IMR-90 (cell line): ENCODE results near the gene SP3. TPM values are rescaled to one million over a fixed set of nuclear protein-coding genes. Genes with fewer than 3 reads are reported as not detected.

ENCODE experiments used
- ATAC-seq: fragments of 200-7000 bp; cut with Tn5 transposase; 2 replicates; pipeline ENCODE4 v1.9.1; 2020; ENCODE audit warnings: low read depth, mild to moderate bottlenecking, moderate library complexity
- BruUV-seq: library from RNA; stranded (reverse); fragments of 400-500 nt; replicated peaks from 2 replicates; lab custom pipeline; 2021; lab: Mats Ljungman, UMichigan
- CTCF ChIA-PET: fragments of 300-600 bp; formaldehyde crosslinking; extraction: SDS; loops from one replicate; lab custom pipeline; 2021; ENCODE audit warnings: antibody characterized with exemption; lab: Yijun Ruan, JAX
- POLR2A ChIA-PET: fragments of 300-600 bp; sonication (Branson Sonifier 250); formaldehyde crosslinking; loops from one replicate; lab custom pipeline; 2022; ENCODE audit warnings: antibody characterized with exemption; ENCODE audit not compliant: unreplicated experiment; lab: Charles Lee
- DNase-seq: peaks from one replicate; pipeline ENCODE4 v3.0.0; 2013
- H2AFZ ChIP-seq: replicated peaks from 2 replicates; pipeline ENCODE3; 2013; ENCODE audit warnings: low read length, mild to moderate bottlenecking; ENCODE audit not compliant: poor library complexity
- H2AK5ac ChIP-seq: 2 replicates; pipeline ENCODE4 v1.6.1; 2013; ENCODE audit warnings: low read depth, low read length, inconsistent platforms
- H2AK9ac ChIP-seq: replicated peaks from 2 replicates; pipeline ENCODE3; 2013; ENCODE audit warnings: mild to moderate bottlenecking, low read depth, low read length, moderate library complexity; ENCODE audit not compliant: poor library complexity
- H2BK120ac ChIP-seq: 2 replicates; pipeline ENCODE4 v1.6.1; 2013; ENCODE audit warnings: low read depth, low read length, inconsistent platforms
- H2BK15ac ChIP-seq: 3 replicates; pipeline ENCODE4 v1.6.1; 2013; ENCODE audit warnings: low read depth, low read length, inconsistent platforms
- H2BK20ac ChIP-seq: 2 replicates; pipeline ENCODE4 v1.6.1; 2013; ENCODE audit warnings: low read depth, mild to moderate bottlenecking, inconsistent platforms, low read length, moderate library complexity
- H2BK5ac ChIP-seq: 2 replicates; pipeline ENCODE4 v1.6.1; 2013; ENCODE audit warnings: mild to moderate bottlenecking, low read depth, low read length, inconsistent platforms; ENCODE audit not compliant: poor library complexity, severe bottlenecking
- H3K14ac ChIP-seq: replicated peaks from 2 replicates; pipeline ENCODE4 v1.6.1; 2013; ENCODE audit warnings: low read depth, low read length, inconsistent platforms
- H3K18ac ChIP-seq: 2 replicates; pipeline ENCODE4 v1.6.1; 2013; ENCODE audit warnings: low read depth, low read length, control low read depth
- H3K23ac ChIP-seq: 2 replicates; pipeline ENCODE4 v1.6.1; 2013; ENCODE audit warnings: low read depth, low read length, inconsistent platforms
- H3K27ac ChIP-seq: 2 replicates; pipeline ENCODE4 v1.5.1; 2013; ENCODE audit warnings: mild to moderate bottlenecking, control low read depth, low read length; ENCODE audit not compliant: insufficient read depth
- H3K27me3 ChIP-seq: 2 replicates; pipeline ENCODE4 v1.6.1; 2013; ENCODE audit warnings: low read length; ENCODE audit not compliant: control insufficient read depth, insufficient read depth
- H3K36me3 ChIP-seq: 2 replicates; pipeline ENCODE4 v1.6.1; 2013; ENCODE audit warnings: low read length, mixed read lengths; ENCODE audit not compliant: control insufficient read depth, insufficient read depth
- H3K4ac ChIP-seq: 2 replicates; pipeline ENCODE4 v1.6.1; 2013; ENCODE audit warnings: low read depth, low read length, inconsistent platforms
- H3K4me1 ChIP-seq: 2 replicates; pipeline ENCODE4 v1.6.1; 2013; ENCODE audit warnings: low read length, mixed read lengths; ENCODE audit not compliant: control insufficient read depth, insufficient read depth
- H3K4me2 ChIP-seq: 2 replicates; pipeline ENCODE4 v1.6.1; 2013; ENCODE audit warnings: low read depth, mild to moderate bottlenecking, control low read depth, low read length, moderate library complexity
- H3K4me3 ChIP-seq: 2 replicates; pipeline ENCODE4 v1.5.1; 2013; ENCODE audit warnings: low read depth, mild to moderate bottlenecking, control low read depth, low read length, moderate library complexity; ENCODE audit not compliant: insufficient read depth
- H3K56ac ChIP-seq: 2 replicates; pipeline ENCODE4 v1.6.1; 2013; ENCODE audit warnings: low read length, inconsistent platforms; ENCODE audit not compliant: insufficient read depth; ENCODE audit errors: extremely low read depth
- H3K79me1 ChIP-seq, 2 experiments: 2 replicates each; pipeline ENCODE4 v1.6.1; 2013; ENCODE audit warnings: low read length in 2 of 2, inconsistent platforms in 1 of 2, low read depth in 1 of 2
- H3K9ac ChIP-seq: 2 replicates; pipeline ENCODE4 v1.6.1; 2013; ENCODE audit warnings: low read depth, low read length, control low read depth
- H3K9me1 ChIP-seq: 2 replicates; pipeline ENCODE4 v1.6.1; 2013; ENCODE audit warnings: low read length, inconsistent platforms; ENCODE audit not compliant: insufficient read depth
- H3K9me3 ChIP-seq: 2 replicates; pipeline ENCODE4 v1.6.1; 2013; ENCODE audit warnings: low read length; ENCODE audit not compliant: control insufficient read depth, insufficient read depth
- H4K20me1 ChIP-seq: 2 replicates; pipeline ENCODE4 v1.6.1; 2013; ENCODE audit warnings: low read length, inconsistent platforms; ENCODE audit not compliant: insufficient read depth
- H4K5ac ChIP-seq: 2 replicates; pipeline ENCODE4 v1.6.1; 2013; ENCODE audit warnings: mild to moderate bottlenecking, low read depth, low read length, control low read depth
- H4K8ac ChIP-seq, 2 experiments: 2 replicates each; pipeline ENCODE4 v1.6.1; 2013; ENCODE audit warnings: low read depth in 2 of 2, low read length in 2 of 2, control low read depth in 1 of 2, inconsistent platforms in 1 of 2
- H4K91ac ChIP-seq: 2 replicates; pipeline ENCODE4 v1.6.1; 2013; ENCODE audit warnings: low read depth, low read length, inconsistent platforms; ENCODE audit not compliant: insufficient read depth
- BHLHE40 ChIP-seq: fragments of 150-350 bp; IDR thresholded peaks from 2 replicates; pipeline ENCODE4 v1.6.1; 2016; ENCODE audit warnings: mild to moderate bottlenecking, low read depth, low read length
- CEBPB ChIP-seq: IDR thresholded peaks from 2 replicates; pipeline ENCODE4 v1.6.1; 2012; ENCODE audit warnings: low read depth, low read length, improper control_type of control experiment
- FOS ChIP-seq: fragments of 150-350 bp; IDR thresholded peaks from 2 replicates; pipeline ENCODE4 v1.6.1; 2016; ENCODE audit warnings: low read depth, low read length
- NFE2L2 ChIP-seq: fragments of 150-350 bp; IDR thresholded peaks from 2 replicates; pipeline ENCODE4 v1.6.1; 2016; ENCODE audit warnings: low read depth, mild to moderate bottlenecking, low read length
- RCOR1 ChIP-seq: IDR thresholded peaks from 2 replicates; pipeline ENCODE4 v1.6.1; 2012; ENCODE audit warnings: mild to moderate bottlenecking, low read length, improper control_type of control experiment; ENCODE audit not compliant: insufficient replicate concordance
- RFX5 ChIP-seq: IDR thresholded peaks from 2 replicates; pipeline ENCODE4 v1.8.0; 2012; ENCODE audit warnings: low read depth, mild to moderate bottlenecking, low read length, moderate library complexity
- SMC3 ChIP-seq: fragments of 150-350 bp; IDR thresholded peaks from 2 replicates; pipeline ENCODE4 v1.6.1; 2016; ENCODE audit warnings: low read depth, mild to moderate bottlenecking, antibody characterized with exemption, low read length, moderate library complexity
- WGBS, 2 experiments: methylation state at CpG; one replicate each; pipeline versions ENCODE4 v1.1.5 to v1.1.7; 2013; ENCODE audit warnings: missing lambda C conversion rate in 2 of 2; ENCODE audit not compliant: insufficient read length in 1 of 2; ENCODE audit errors: extremely low coverage in 2 of 2; 5-methylcytosine and 5-hydroxymethylcytosine counted together
- dilution Hi-C: fragments of 300-500 bp; cut with HindIII; formaldehyde crosslinking; loops from one replicate; pipeline ENCODE4 v1.14.3; 2018; ENCODE audit warnings: low sequenced_read_pairs; ENCODE audit not compliant: unreplicated experiment
- in situ Hi-C: fragments of 300-500 bp; cut with MboI; formaldehyde crosslinking; loops from 3 replicates; pipeline ENCODE4 v1.14.3; 2019; ENCODE audit warnings: low sequenced_read_pairs, inconsistent platforms, mixed read lengths
- intact Hi-C: fragments of 100-400 bp; cut with micrococcal nuclease; formaldehyde crosslinking; loops from 2 replicates; pipeline ENCODE4 v1.10.0; 2022
- polyA plus RNA-seq, 3 experiments: library from polyadenylated mRNA; depleted of rRNA; stranded (reverse); fragments of >200 nt; gene quantifications; 2 replicates each; pipeline ENCODE4 v1.2.3, GENCODE V29; 2012; ENCODE audit warnings: low replicate concordance in 1 of 3
- total RNA-seq: library from RNA; depleted of rRNA; stranded (reverse); fragments of >200 nt; gene quantifications from 2 replicates; pipeline ENCODE4 v1.2.3, GENCODE V29; 2012
- TF ChIP-seq, protein P1 (sequence below): fragments of 150-350 bp; IDR thresholded peaks from 2 replicates; pipeline ENCODE4 v1.6.1; 2017; ENCODE audit warnings: mild to moderate bottlenecking, antibody characterized with exemption, low read length, low read depth

SP3 gene
- total and polyA plus RNA-seq, 2 of the 4 experiments (the other 2 are of a cell fraction): 26.7 to 136 TPM

DNA sequence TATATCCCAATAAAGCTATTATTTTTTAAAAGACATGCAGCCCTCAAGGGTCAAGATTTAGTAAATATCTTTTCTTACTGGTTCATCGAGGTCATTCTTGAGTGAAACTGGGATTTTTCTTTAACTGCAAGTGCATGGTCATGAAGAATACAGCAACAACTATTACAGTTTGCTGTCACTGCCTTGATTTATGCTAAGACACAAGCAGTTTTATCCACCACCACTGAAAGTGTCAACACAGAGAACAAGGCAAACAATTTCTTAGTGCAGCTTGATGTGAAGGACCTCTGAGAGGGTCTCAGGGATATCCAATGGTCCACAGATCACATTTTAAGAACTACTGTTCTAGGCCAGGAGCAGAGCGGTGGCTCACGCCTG, 12.1 kb downstream of the SP3 start:
- no peak overlapping the region for H3K56ac ChIP-seq
- no CpG with 5 or more reads among the region's 3 CpGs for WGBS, 2 experiments
- H3K9ac ChIP-seq: no peak overlapping the region
- H3K9me3 ChIP-seq: no peaks in the 10 kb centered on the region
- H2AK5ac ChIP-seq: no peak overlapping the region
- no peak overlapping the region for H4K8ac ChIP-seq
- no peak overlapping the region for H2BK5ac ChIP-seq
- H4K91ac ChIP-seq: no peak overlapping the region
- no peak overlapping the region for H2AK9ac ChIP-seq
- H3K4ac ChIP-seq: no peak overlapping the region
- no peak overlapping the region for H3K4me3 ChIP-seq
- no peak overlapping the region for H3K14ac ChIP-seq
- no TSS peak for BruUV-seq
- ATAC-seq (no peak), DNase-seq (no peak)
- no peak overlapping the region for H4K5ac ChIP-seq
- H2BK15ac ChIP-seq: no peak overlapping the region
- H3K9me1 ChIP-seq: 0 out of 2 replicates have a peak, but pooled peaks cover 2% of the 10 kb centered on the region
- no peak overlapping the region for H2AFZ ChIP-seq
- in situ Hi-C loops: no loop called here
- CTCF ChIA-PET: no interaction called here
- dilution Hi-C loops: no loop called here
- peaks cover 14 to 45% of the 10 kb centered on the region in 2 experiments for H3K79me1 ChIP-seq
- TF ChIP-seq FOS: no peak
- TF ChIP-seq CEBPB: no peak
- no peak for TF ChIP-seq RCOR1
- TF ChIP-seq, protein P1, sequence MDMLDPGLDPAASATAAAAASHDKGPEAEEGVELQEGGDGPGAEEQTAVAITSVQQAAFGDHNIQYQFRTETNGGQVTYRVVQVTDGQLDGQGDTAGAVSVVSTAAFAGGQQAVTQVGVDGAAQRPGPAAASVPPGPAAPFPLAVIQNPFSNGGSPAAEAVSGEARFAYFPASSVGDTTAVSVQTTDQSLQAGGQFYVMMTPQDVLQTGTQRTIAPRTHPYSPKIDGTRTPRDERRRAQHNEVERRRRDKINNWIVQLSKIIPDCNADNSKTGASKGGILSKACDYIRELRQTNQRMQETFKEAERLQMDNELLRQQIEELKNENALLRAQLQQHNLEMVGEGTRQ: no peak
- no peak for TF ChIP-seq NFE2L2
- TF ChIP-seq SMC3: no peak
- TF ChIP-seq RFX5: no peak
- TF ChIP-seq BHLHE40: no peak
- peaks cover 4% of the 10 kb centered on the region for H3K4me1 ChIP-seq
- H2BK120ac ChIP-seq: no peak overlapping the region
- no peak overlapping the region for H3K18ac ChIP-seq
- no peaks in the 10 kb centered on the region for H3K27me3 ChIP-seq
- intact Hi-C loops: no loop called here
- POLR2A ChIA-PET: no interaction called here
- peaks cover 23% of the 10 kb centered on the region for H3K36me3 ChIP-seq
- H3K4me2 ChIP-seq: no peak overlapping the region
- H4K20me1 ChIP-seq: peaks cover 77% of the 10 kb centered on the region
- no peak overlapping the region for H2BK20ac ChIP-seq
- no peak overlapping the region for H3K27ac ChIP-seq
- H3K23ac ChIP-seq: no peak overlapping the region
